PC-9 (cell line): Measurements from ENCODE around the gene LNP1.

Experiments used
- EZH2 ChIP-seq: fragments of 200-600 bp; sonication (generic); IDR thresholded peaks from 2 replicates; pipeline ENCODE4 v1.8.0; 2017; ENCODE audit warnings: antibody characterized with exemption, low read depth
- TF ChIP-seq, protein P1 (sequence below): fragments of 200-600 bp; sonication (generic); conservative IDR thresholded peaks from 2 replicates; pipeline ENCODE4 v1.6.1; 2017; ENCODE audit warnings: mixed run types, antibody characterized with exemption, mild to moderate bottlenecking, moderate library complexity

DNA sequence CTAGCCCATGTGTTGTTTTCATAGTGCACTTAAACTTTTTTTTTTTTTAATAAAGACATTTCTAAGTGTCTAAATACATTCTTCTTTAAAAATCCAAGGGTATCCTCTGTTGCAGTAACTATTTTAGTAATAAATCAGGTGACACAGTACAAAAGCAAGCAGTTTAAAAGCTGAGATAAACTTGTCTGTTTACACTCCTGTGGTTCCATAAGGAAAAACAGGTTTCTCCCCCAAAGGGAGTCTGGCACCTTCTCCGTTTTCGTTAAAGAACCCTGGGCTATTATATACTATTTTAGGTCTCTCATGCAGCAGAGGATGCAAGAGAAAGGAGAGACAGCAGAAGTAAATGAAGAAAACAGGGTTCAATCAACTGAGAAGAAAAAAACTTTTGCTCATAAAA is 47.9 kb downstream of the LNP1 start:
- TF ChIP-seq, protein P1, sequence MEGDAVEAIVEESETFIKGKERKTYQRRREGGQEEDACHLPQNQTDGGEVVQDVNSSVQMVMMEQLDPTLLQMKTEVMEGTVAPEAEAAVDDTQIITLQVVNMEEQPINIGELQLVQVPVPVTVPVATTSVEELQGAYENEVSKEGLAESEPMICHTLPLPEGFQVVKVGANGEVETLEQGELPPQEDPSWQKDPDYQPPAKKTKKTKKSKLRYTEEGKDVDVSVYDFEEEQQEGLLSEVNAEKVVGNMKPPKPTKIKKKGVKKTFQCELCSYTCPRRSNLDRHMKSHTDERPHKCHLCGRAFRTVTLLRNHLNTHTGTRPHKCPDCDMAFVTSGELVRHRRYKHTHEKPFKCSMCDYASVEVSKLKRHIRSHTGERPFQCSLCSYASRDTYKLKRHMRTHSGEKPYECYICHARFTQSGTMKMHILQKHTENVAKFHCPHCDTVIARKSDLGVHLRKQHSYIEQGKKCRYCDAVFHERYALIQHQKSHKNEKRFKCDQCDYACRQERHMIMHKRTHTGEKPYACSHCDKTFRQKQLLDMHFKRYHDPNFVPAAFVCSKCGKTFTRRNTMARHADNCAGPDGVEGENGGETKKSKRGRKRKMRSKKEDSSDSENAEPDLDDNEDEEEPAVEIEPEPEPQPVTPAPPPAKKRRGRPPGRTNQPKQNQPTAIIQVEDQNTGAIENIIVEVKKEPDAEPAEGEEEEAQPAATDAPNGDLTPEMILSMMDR, result no peak
- TF ChIP-seq EZH2, result no peak
